IPS DF 6.9 (cell line): Measurements from ENCODE around the gene CFAP97.

Experiments
- DNase-seq: peaks from one replicate; pipeline ENCODE4 v3.0.0-alpha.2; 2013; ENCODE audit warnings: low read depth, low spot score
- H3K27ac ChIP-seq: one replicate; pipeline ENCODE4 v1.5.1; 2013; ENCODE audit warnings: low read length, control low read depth
- H3K27me3 ChIP-seq: 2 replicates; pipeline ENCODE4 v1.6.1; 2013; ENCODE audit warnings: mild to moderate bottlenecking, low read length; ENCODE audit not compliant: control insufficient read depth, insufficient read depth
- H3K36me3 ChIP-seq: 2 replicates; pipeline ENCODE4 v1.6.1; 2013; ENCODE audit warnings: low read length; ENCODE audit not compliant: control insufficient read depth, insufficient read depth
- H3K4me1 ChIP-seq: 2 replicates; pipeline ENCODE4 v1.6.1; 2013; ENCODE audit warnings: low read length; ENCODE audit not compliant: control insufficient read depth, insufficient read depth
- H3K4me3 ChIP-seq: 2 replicates; pipeline ENCODE4 v1.5.1; 2013; ENCODE audit warnings: mild to moderate bottlenecking, low read length
- H3K9me3 ChIP-seq: 2 replicates; pipeline ENCODE4 v1.6.1; 2013; ENCODE audit warnings: low read length, inconsistent platforms; ENCODE audit not compliant: control insufficient read depth, insufficient read depth
- WGBS: extraction: QIAGEN DNeasy Blood & Tissue Kit; methylation state at CpG from one replicate; pipeline ENCODE4 v1.1.7; 2013; ENCODE audit warnings: mixed read lengths, missing lambda C conversion rate; ENCODE audit not compliant: insufficient read length, insufficient coverage; 5-methylcytosine and 5-hydroxymethylcytosine counted together

CFAP97 gene

DNA sequence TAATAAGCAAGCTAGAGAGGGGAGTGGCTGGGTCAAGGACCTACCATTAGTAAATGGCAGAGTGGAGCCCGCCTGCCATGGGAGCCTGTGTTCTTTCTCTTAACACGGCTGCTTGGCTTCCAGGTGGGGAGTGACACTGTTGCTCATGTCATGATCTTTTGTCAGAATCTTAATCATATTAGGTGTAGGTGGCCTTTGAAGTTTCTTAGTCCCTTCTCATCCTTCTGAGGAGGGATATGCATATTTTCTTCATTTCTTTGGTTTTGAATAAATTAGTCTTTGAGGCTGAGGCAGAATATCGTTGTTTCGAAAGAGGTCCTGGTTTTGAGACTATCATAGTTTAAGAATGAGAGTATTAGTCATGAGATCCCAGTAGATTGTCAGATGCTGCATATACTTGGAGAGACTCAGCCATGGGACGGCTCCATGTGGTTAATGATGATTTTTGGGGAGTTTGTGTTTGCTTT lies 34.4 kb upstream of the CFAP97 start:
- H3K27ac ChIP-seq = no peak overlapping the region
- no CpG with 5 or more reads among the region's 5 CpGs for WGBS
- no peaks in the 10 kb centered on the region for H3K27me3 ChIP-seq
- H3K4me3 ChIP-seq = no peak overlapping the region
- H3K4me1 ChIP-seq = no peaks in the 10 kb centered on the region
- DNase-seq = no peak
- no peaks in the 10 kb centered on the region for H3K36me3 ChIP-seq
- no peaks in the 10 kb centered on the region; the same call in 1 of the 2 replicates for H3K9me3 ChIP-seq

GRCh38 chr4:185237175-185237574 lies 33.4 kb upstream of the CFAP97 start:
- Histone ChIP-seq H3K27ac (no peak overlapping the region), H3K9me3 (no peaks in the 10 kb centered on the region; the same call in 1 of the 2 replicates), H3K4me3 (no peak overlapping the region), H3K4me1 (no peaks in the 10 kb centered on the region), H3K27me3 (no peaks in the 10 kb centered on the region), H3K36me3 (no peaks in the 10 kb centered on the region)
- WGBS = no CpG with 5 or more reads among the region's 3 CpGs
- DNase-seq = no peak

DNA sequence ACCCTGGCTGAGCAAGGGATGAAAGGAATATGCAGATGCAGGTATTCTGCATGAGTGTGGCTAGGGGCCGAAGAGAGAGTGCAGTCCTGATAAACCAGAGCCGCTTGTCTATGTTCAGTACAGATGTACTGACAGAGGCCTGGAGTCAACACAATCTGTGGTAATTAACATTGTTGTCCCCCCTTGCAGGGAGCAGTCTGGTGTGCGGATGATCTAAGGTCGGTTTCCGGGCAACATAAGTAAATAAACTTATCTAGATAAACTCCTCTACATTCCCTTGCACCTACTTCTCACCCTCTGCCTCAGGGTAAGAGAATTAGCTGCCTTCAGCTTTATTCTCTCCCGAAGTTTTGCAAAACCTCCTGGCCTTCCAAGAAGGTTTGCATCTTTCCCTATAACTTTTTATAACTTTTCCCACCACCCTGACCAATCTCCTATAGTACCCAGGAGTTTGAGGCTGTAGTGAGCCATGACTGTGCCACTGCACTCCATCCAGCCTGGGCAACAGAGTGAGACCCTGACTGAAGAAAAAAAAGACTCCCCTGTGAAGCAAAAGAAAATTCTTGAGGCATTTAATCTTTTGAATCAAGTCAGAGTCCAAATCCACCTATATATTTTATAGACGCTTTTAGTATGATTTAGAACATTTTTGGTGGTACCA lies 32.2 kb upstream of the CFAP97 start:
- Histone ChIP-seq H3K4me1 (no peaks in the 10 kb centered on the region), H3K27me3 (no peaks in the 10 kb centered on the region), H3K27ac (no peak overlapping the region), H3K4me3 (no peak overlapping the region), H3K36me3 (no peaks in the 10 kb centered on the region), H3K9me3 (no peaks in the 10 kb centered on the region; the same call in 1 of the 2 replicates)
- WGBS = no CpG with 5 or more reads among the region's 7 CpGs
- no peak for DNase-seq

DNA sequence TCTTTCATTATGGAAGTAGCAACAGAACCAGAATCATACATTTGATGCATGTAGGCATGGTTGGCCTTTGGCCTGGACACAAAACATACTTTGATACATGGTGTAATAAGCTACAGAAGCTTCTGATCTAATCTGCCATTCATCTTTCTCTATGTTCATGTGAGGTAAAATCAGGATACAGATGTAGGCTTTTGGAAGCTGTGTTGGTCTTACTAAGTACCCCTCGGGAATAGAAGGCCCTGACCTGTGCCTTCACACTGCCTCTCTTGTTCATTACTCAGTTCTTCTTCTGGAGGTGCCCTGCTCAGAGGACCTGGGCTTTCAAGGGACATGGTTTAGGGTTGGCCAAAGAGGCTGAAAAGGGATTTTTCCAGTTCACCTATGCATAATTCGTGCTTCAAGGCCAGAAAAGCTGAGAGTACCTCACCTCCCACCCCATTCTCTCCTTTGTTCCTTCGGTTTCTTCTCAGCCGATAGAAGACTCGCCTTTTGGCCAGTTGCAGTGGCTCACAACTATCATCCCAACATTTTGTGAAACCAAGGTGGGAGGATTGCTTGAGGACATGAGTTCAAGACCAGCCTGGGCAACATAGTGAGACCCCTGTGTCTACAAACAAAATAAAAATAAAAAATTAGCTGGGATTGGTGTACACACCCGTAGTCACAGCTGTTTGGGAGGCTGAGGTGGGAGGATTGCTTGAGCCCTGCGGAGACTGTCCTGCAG lies 31.5 kb upstream of the CFAP97 start:
- no peak overlapping the region for H3K27ac ChIP-seq
- H3K36me3 ChIP-seq = no peaks in the 10 kb centered on the region
- no peaks in the 10 kb centered on the region for H3K4me1 ChIP-seq
- no CpG with 5 or more reads among the region's 7 CpGs for WGBS
- no peaks in the 10 kb centered on the region; the same call in 1 of the 2 replicates for H3K9me3 ChIP-seq
- no peaks in the 10 kb centered on the region for H3K27me3 ChIP-seq
- H3K4me3 ChIP-seq = no peak overlapping the region
- no peak for DNase-seq

DNA sequence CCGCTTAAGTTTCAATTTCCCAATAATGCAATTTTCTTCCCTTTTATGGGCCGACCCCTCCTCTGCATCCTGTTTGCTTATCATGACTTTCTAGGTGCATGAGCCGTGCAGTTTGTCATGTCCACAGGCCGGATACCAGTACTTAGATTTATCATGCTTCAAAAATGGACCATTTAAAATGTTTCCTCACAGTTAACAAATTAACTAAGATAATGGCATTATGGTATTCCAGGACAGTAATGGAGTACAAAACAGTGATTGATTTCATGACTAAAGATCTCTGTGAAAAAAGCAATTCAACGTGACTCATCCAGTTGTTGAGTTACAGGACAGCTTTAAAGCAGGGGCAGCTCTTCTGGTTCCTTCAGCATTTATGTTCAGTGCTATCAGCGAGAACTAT lies 28.6 kb upstream of the CFAP97 start:
- no peaks in the 10 kb centered on the region for H3K4me1 ChIP-seq
- no peak overlapping the region for H3K27ac ChIP-seq
- no peaks in the 10 kb centered on the region for H3K27me3 ChIP-seq
- H3K9me3 ChIP-seq = no peaks in the 10 kb centered on the region
- DNase-seq = no peak
- no peak overlapping the region for H3K4me3 ChIP-seq
- no CpG with 5 or more reads among the region's 6 CpGs for WGBS
- no peaks in the 10 kb centered on the region for H3K36me3 ChIP-seq

DNA sequence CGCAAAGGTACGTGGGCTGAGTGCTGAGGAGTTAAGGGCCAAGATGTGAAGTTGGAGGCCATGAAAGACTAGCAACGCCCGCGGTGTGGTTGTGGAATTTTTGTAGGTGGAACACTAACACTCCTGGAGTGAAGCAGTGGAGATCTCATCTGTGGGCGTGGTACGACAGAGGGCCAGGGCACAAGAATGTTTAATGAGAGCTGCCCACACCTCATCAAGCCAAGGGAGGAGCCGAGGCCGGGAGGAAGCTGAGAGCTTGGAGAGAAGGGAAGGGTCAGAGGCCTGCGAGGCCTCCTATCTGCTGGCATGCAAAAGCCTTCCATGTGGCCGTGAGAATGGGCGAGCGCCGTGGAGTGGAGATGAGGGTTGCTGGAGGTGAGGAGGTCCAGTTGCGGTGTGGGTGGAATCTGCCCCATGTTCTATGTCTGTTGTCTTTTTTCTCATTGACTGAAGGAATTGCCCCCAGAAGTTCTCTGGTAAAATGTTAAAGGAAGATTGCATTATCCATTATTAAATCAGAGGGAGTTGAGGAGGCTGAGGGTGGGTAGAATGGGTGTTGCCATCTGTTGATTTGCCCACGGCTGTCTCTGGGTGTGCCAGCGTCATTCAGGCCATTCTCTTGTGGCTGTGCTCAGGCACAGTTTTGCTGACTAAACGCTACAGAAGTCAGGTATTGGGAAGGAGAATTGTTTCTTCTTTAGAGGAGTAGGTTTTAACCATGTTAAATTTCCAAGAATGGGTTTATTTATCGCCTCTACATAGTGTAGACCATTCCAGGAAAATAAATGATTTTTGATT lies 25.4 kb upstream of the CFAP97 start:
- no peaks in the 10 kb centered on the region for H3K36me3 ChIP-seq
- no peaks in the 10 kb centered on the region for H3K9me3 ChIP-seq
- DNase-seq = no peak
- H3K4me3 ChIP-seq = no peak overlapping the region
- no peaks in the 10 kb centered on the region for H3K27me3 ChIP-seq
- no CpG with 5 or more reads among the region's 19 CpGs for WGBS
- no peak overlapping the region for H3K27ac ChIP-seq
- no peaks in the 10 kb centered on the region for H3K4me1 ChIP-seq

DNA sequence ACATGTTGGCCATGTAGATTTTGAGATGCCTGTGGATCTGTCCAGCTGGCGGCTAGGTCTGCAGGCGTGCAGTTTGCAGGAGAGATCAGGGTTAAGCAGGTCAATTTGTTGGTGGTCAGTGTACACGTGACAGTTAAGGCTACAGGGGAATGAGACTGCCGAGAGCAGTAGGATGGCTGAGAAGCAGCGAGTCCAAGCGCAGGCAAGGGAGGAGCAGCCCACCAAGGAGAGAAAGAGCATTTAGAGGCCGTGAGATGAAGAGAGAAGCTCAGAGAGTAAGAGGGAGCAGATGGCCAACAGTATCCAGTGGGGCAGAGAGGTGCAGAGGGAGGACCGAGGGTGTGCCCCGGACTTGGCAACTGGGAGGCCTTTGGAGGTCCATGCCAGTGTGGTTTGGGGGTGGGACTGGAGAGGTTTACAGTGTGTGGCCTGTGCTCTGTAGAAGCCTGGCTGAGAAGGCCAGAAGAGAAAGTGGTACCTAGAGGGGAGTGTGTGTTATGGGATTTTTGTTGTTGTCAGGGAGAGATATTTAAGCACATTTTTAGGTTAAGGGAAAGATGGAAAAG lies 24.0 kb upstream of the CFAP97 start:
- Histone ChIP-seq H3K27me3 (no peaks in the 10 kb centered on the region), H3K4me3 (no peak overlapping the region), H3K27ac (no peak overlapping the region), H3K9me3 (no peaks in the 10 kb centered on the region), H3K36me3 (no peaks in the 10 kb centered on the region), H3K4me1 (no peaks in the 10 kb centered on the region)
- DNase-seq = no peak
- no CpG with 5 or more reads among the region's 9 CpGs for WGBS

- Histone ChIP-seq H3K4me3 (no peak overlapping the region), H3K36me3 (no peaks in the 10 kb centered on the region), H3K9me3 (no peaks in the 10 kb centered on the region), H3K27me3 (no peaks in the 10 kb centered on the region), H3K27ac (no peak overlapping the region), H3K4me1 (no peaks in the 10 kb centered on the region)
- no peak for DNase-seq
- WGBS = no CpG with 5 or more reads among the region's 4 CpGs
These were observed 23.3 kb upstream of the CFAP97 start for GRCh38 chr4:185227131-185227551.

- Histone ChIP-seq H3K4me3 (no peak overlapping the region), H3K27me3 (no peaks in the 10 kb centered on the region), H3K36me3 (no peaks in the 10 kb centered on the region), H3K27ac (no peak overlapping the region), H3K9me3 (no peaks in the 10 kb centered on the region), H3K4me1 (no peaks in the 10 kb centered on the region)
- WGBS = no CpG with 5 or more reads among the region's 6 CpGs
- no peak for DNase-seq
These were observed 22.1 kb upstream of the CFAP97 start for GRCh38 chr4:185225940-185226339.

- Histone ChIP-seq H3K36me3 (no peaks in the 10 kb centered on the region), H3K27ac (no peak overlapping the region), H3K4me1 (no peaks in the 10 kb centered on the region), H3K4me3 (no peak overlapping the region), H3K27me3 (no peaks in the 10 kb centered on the region), H3K9me3 (no peaks in the 10 kb centered on the region)
- no peak for DNase-seq
These were observed 20.8 kb upstream of the CFAP97 start for GRCh38 chr4:185224597-185224996.
